Measurements from ENCODE around the gene PSMC5. TPM values are rescaled to one million over a fixed set of nuclear protein-coding genes. Genes with fewer than 3 reads are reported as not detected.
A peak's percentile ranks its signal among the peaks of the same experiment; 100 is the strongest.

The PSMC5 gene
- total RNA-seq, 2 experiments from 2014 or later: 176 to 179 TPM

- POLR2A ChIA-PET: interaction anchor here (1.5 to 11.3 kb wide), 2 partner anchors 8 to 135 kb away, joined by 8 to 124 read pairs; partner anchors contain the start of gene SMARCD2
- CTCF ChIA-PET: interaction anchor here (1.2 to 2.1 kb wide), 2 partner anchors 37 to 136 kb away, joined by 6 read pairs; no protein-coding TSS in a partner anchor
- H3K4me3 Mint-ChIP-seq: no peak overlapping the region
- H3K27ac Mint-ChIP-seq: peak overlapping the region; percentile 82
- no peaks in the 10 kb centered on the region for H3K9me3 Mint-ChIP-seq (ENCODE audit: insufficient read depth)
- no peaks in the 10 kb centered on the region for H3K27me3 Mint-ChIP-seq (ENCODE audit: low read depth)
- H3K36me3 Mint-ChIP-seq (ENCODE audit: low read depth): peaks cover 77% of the 10 kb centered on the region
- H3K4me1 Mint-ChIP-seq (ENCODE audit: low read depth): peaks cover 54% of the 10 kb centered on the region
- no peak for ATAC-seq
- no peak for DNase-seq
Measured at GRCh38 chr17:63833026-63833740, 6.0 kb downstream of the PSMC5 start.

GRCh38 chr17:63833741-63834373 lies 6.6 kb downstream of the PSMC5 start:
- DNase-seq (no peak), ATAC-seq (no peak)
- Mint-ChIP-seq H3K36me3 (ENCODE audit: low read depth) (peaks cover 72% of the 10 kb centered on the region), H3K4me3 (no peak overlapping the region), H3K4me1 (ENCODE audit: low read depth) (peaks cover 53% of the 10 kb centered on the region), H3K9me3 (ENCODE audit: insufficient read depth) (no peaks in the 10 kb centered on the region), H3K27me3 (ENCODE audit: low read depth) (no peaks in the 10 kb centered on the region), H3K27ac (peak overlapping the region; percentile 82)
- ChIA-PET CTCF (interaction anchor here (0.7 to 2.1 kb wide), 15 partner anchors 10 to 408 kb away, joined by 3 to 6 read pairs (median 3); partner anchors contain the start of genes CCDC47 and DDX42), POLR2A (interaction anchor here (1.5 to 11.3 kb wide), 3 partner anchors 8 to 136 kb away, joined by 6 to 124 read pairs (median 8); partner anchors contain the start of genes DDX42 and SMARCD2)

- ChIA-PET POLR2A (interaction anchor here (0.6 to 11.3 kb wide), 3 partner anchors 7 to 375 kb away, joined by 3 to 124 read pairs (median 6); partner anchors contain the start of genes DDX42 and SMARCD2), CTCF (interaction anchor here (0.7 to 2.1 kb wide), 21 partner anchors 9 to 409 kb away, joined by 3 to 11 read pairs (median 4); partner anchors contain the start of genes CCDC47, DDX42, PSMC5 and STRADA)
- no peaks in the 10 kb centered on the region for H3K9me3 Mint-ChIP-seq (ENCODE audit: insufficient read depth)
- H3K36me3 Mint-ChIP-seq (ENCODE audit: low read depth): peaks cover 66% of the 10 kb centered on the region
- ATAC-seq (peak; percentile 64), DNase-seq (peak; percentile 71)
- H3K27me3 Mint-ChIP-seq (ENCODE audit: low read depth): no peaks in the 10 kb centered on the region
- H3K4me3 Mint-ChIP-seq: no peak overlapping the region
- H3K4me1 Mint-ChIP-seq (ENCODE audit: low read depth): peaks cover 53% of the 10 kb centered on the region
- H3K27ac Mint-ChIP-seq: peak overlapping the region; percentile 68
Measured at GRCh38 chr17:63834431-63835166, 7.4 kb downstream of the PSMC5 start.

GRCh38 chr17:63835167-63835720 lies 8.0 kb downstream of the PSMC5 start:
- H3K4me1 Mint-ChIP-seq (ENCODE audit: low read depth): peaks cover 47% of the 10 kb centered on the region
- H3K27me3 Mint-ChIP-seq (ENCODE audit: low read depth): no peaks in the 10 kb centered on the region
- no peaks in the 10 kb centered on the region for H3K9me3 Mint-ChIP-seq (ENCODE audit: insufficient read depth)
- H3K36me3 Mint-ChIP-seq (ENCODE audit: low read depth): peaks cover 60% of the 10 kb centered on the region
- ChIA-PET CTCF (interaction anchor here (0.8 to 2.1 kb wide), 14 partner anchors 9 to 410 kb away, joined by 3 to 11 read pairs (median 4); partner anchors contain the start of genes DDX42, PSMC5 and STRADA), POLR2A (interaction anchor here (0.6 to 1.7 kb wide), 2 partner anchors 61 to 375 kb away, joined by 3 to 6 read pairs; partner anchors contain the start of gene DDX42)
- H3K27ac Mint-ChIP-seq: no peak overlapping the region
- no peak for ATAC-seq
- H3K4me3 Mint-ChIP-seq: no peak overlapping the region
- no peak for DNase-seq

- CTCF ChIA-PET: interaction anchor here (5.5 kb wide), 1 partner anchor 7 kb away, joined by 56 read pairs; the partner anchor contains the start of gene FTSJ3
- Mint-ChIP-seq H3K27me3 (ENCODE audit: low read depth) (no peaks in the 10 kb centered on the region), H3K36me3 (ENCODE audit: low read depth) (peaks cover 57% of the 10 kb centered on the region), H3K4me1 (ENCODE audit: low read depth) (peaks cover 43% of the 10 kb centered on the region), H3K27ac (no peak overlapping the region), H3K9me3 (ENCODE audit: insufficient read depth) (no peaks in the 10 kb centered on the region), H3K4me3 (no peak overlapping the region)
- DNase-seq: no peak
- POLR2A ChIA-PET: interaction anchor here (0.6 to 1.4 kb wide), 2 partner anchors 138 to 629 kb away, joined by 3 to 5 read pairs; no protein-coding TSS in a partner anchor
- no peak for ATAC-seq
Measured at GRCh38 chr17:63836811-63837210, 9.6 kb downstream of the PSMC5 start.

- DNase-seq: no peak
- peaks cover 36% of the 10 kb centered on the region for H3K4me1 Mint-ChIP-seq (ENCODE audit: low read depth)
- CTCF ChIA-PET: interaction anchor here (2.6 to 5.5 kb wide), 2 partner anchors 8 to 11 kb away, joined by 12 to 56 read pairs; partner anchors contain the start of gene FTSJ3
- H3K27ac Mint-ChIP-seq: no peak overlapping the region
- H3K36me3 Mint-ChIP-seq (ENCODE audit: low read depth): peaks cover 53% of the 10 kb centered on the region
- ATAC-seq: no peak
- H3K27me3 Mint-ChIP-seq (ENCODE audit: low read depth): no peaks in the 10 kb centered on the region
- POLR2A ChIA-PET: interaction anchor here (0.6 to 8.0 kb wide), 3 partner anchors 8 to 628 kb away, joined by 3 to 124 read pairs (median 5); partner anchors contain the start of genes FTSJ3 and PSMC5
- no peak overlapping the region for H3K4me3 Mint-ChIP-seq
- H3K9me3 Mint-ChIP-seq (ENCODE audit: insufficient read depth): no peaks in the 10 kb centered on the region
Measured at GRCh38 chr17:63837480-63837879, 10.2 kb downstream of the PSMC5 start.

GRCh38 chr17:63837962-63838600 lies 10.8 kb downstream of the PSMC5 start:
- DNase-seq (no peak), ATAC-seq (no peak)
- CTCF ChIA-PET: interaction anchor here (2.6 to 5.5 kb wide), 2 partner anchors 8 to 11 kb away, joined by 12 to 56 read pairs; partner anchors contain the start of gene FTSJ3
- Mint-ChIP-seq H3K36me3 (ENCODE audit: low read depth) (peaks cover 48% of the 10 kb centered on the region), H3K27me3 (ENCODE audit: low read depth) (no peaks in the 10 kb centered on the region), H3K4me3 (no peak overlapping the region), H3K4me1 (ENCODE audit: low read depth) (peaks cover 36% of the 10 kb centered on the region), H3K27ac (no peak overlapping the region), H3K9me3 (ENCODE audit: insufficient read depth) (no peaks in the 10 kb centered on the region)
- POLR2A ChIA-PET: interaction anchor here (0.8 to 8.0 kb wide), 8 partner anchors 9 to 145 kb away, joined by 3 to 124 read pairs (median 5); partner anchors contain the start of genes CCDC47, DDX42, FTSJ3 and PSMC5

GRCh38 chr17:63838631-63839171 lies 11.5 kb downstream of the PSMC5 start:
- DNase-seq (no peak), ATAC-seq (no peak)
- H3K4me1 Mint-ChIP-seq (ENCODE audit: low read depth): peaks cover 38% of the 10 kb centered on the region
- peaks cover 42% of the 10 kb centered on the region for H3K36me3 Mint-ChIP-seq (ENCODE audit: low read depth)
- POLR2A ChIA-PET: interaction anchor here (0.8 to 8.0 kb wide), 7 partner anchors 10 to 145 kb away, joined by 3 to 124 read pairs (median 5); partner anchors contain the start of genes CCDC47, DDX42, FTSJ3 and PSMC5
- H3K9me3 Mint-ChIP-seq (ENCODE audit: insufficient read depth): no peaks in the 10 kb centered on the region
- peak overlapping the region; percentile 60 for H3K27ac Mint-ChIP-seq
- no peaks in the 10 kb centered on the region for H3K27me3 Mint-ChIP-seq (ENCODE audit: low read depth)
- CTCF ChIA-PET: interaction anchor here (2.6 to 5.5 kb wide), 2 partner anchors 9 to 10 kb away, joined by 12 to 56 read pairs; partner anchors contain the start of gene FTSJ3
- peak overlapping the region; percentile 15 for H3K4me3 Mint-ChIP-seq

- H3K4me1 Mint-ChIP-seq (ENCODE audit: low read depth): peaks cover 35% of the 10 kb centered on the region
- ChIA-PET POLR2A (interaction anchor here (1.0 to 8.0 kb wide), 7 partner anchors 12 to 144 kb away, joined by 3 to 124 read pairs (median 5); partner anchors contain the start of genes CCDC47, DDX42, FTSJ3 and PSMC5), CTCF (interaction anchor here (1.0 to 5.5 kb wide), 5 partner anchors 8 to 130 kb away, joined by 3 to 56 read pairs (median 7); partner anchors contain the start of genes CCDC47, DDX42 and FTSJ3)
- DNase-seq: no peak
- H3K36me3 Mint-ChIP-seq (ENCODE audit: low read depth): peaks cover 27% of the 10 kb centered on the region
- peak overlapping the region; percentile 94 for H3K27ac Mint-ChIP-seq
- H3K27me3 Mint-ChIP-seq (ENCODE audit: low read depth): no peaks in the 10 kb centered on the region
- H3K9me3 Mint-ChIP-seq (ENCODE audit: insufficient read depth): no peaks in the 10 kb centered on the region
- H3K4me3 Mint-ChIP-seq: peak overlapping the region; percentile 97
- ATAC-seq: no peak
Measured at GRCh38 chr17:63840591-63841349, 13.5 kb downstream of the PSMC5 start.

All from activated CD8-positive, alpha-beta T cell treated with anti-CD3 and anti-CD28 coated beads, Interleukin-2, amount 10 ng/mL, durations not matched to agents 7 days and 5 days (primary cell).